HG03039 (cell line): ENCODE measurements around the gene WDPCP.
"Not testable (repeated sequence)": the region's sequence is repeated elsewhere in the genome, so short reads cannot be mapped to it uniquely, and the experiment has no call there.

Experiments used
- ATAC-seq: cut with Tn5 transposase; IDR thresholded peaks from one replicate; pipeline ENCODE4 v1.9.1; 2021; ENCODE audit warnings: mild to moderate bottlenecking, moderate library complexity; ENCODE audit not compliant: unreplicated experiment

Gene WDPCP

DNA sequence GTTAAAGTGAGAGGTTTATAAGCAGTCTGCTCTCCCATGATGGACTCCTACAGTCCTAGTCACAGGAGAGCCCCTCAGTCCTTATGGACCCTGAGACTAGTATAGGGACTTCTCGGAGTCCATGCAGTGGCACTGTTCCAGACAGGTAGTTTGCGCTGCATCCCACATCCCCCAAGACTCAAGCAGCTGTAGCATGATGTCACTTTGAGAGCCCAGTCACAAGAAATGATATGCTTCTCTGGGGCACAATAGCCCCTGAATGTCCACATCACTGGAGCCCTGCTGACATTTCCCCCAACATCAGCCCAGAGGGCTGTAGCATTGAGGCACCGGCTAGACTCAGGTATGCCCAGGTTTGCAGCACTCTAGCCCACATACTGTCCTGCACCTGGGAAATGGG, 317.6 kb downstream of the WDPCP start:
- no peak for ATAC-seq

DNA sequence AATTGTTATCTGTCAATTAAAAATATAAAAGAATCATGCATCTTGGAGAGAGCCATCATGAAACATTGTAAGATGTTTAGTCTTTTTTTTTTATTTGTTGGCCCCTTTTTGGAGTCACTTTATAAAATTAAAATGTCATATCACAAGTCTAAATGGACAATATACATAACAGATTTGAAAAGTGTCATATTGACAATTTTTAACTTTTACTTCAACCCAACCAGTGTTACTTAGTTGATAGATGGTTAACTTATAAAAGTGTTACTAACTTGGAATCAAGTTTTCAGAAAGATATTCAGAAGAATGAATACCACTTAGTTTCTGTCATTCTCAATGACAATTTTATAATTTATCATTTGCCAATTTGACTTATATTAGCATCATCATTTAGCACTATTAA, 319.3 kb downstream of the WDPCP start:
- ATAC-seq = no peak

- no peak for ATAC-seq
Observed at GRCh38 chr2:63261137-63261621, 327.1 kb downstream of the WDPCP start.

DNA sequence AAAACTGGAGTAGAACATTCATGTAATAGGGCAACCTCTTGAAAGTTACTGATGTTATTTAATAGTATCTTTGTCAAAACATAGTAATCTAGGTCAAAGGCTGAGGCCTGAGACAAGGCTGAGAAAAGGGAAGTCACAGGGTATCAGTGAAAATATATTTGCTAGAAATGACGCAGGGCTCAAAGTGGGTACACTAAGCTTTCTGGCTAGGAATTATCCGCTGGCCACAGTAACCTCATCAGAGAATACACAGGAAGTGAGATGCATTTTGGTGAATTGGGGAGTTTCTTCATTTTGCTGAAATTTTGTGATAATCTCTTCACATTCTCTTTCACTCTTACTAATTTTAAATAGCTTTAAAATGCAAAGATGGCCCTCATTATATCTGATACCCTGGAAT, 330.8 kb downstream of the WDPCP start:
- no peak for ATAC-seq

GRCh38 chr2:63249161-63249560, 339.1 kb downstream of the WDPCP start:
- no peak for ATAC-seq

- no peak for ATAC-seq
Observed at GRCh38 chr2:63242747-63243146, 345.5 kb downstream of the WDPCP start.

GRCh38 chr2:63225964-63226686, 362.2 kb downstream of the WDPCP start:
- no peak for ATAC-seq

- ATAC-seq = no peak
Observed at GRCh38 chr2:63218800-63219526, 369.3 kb downstream of the WDPCP start.

- ATAC-seq = no peak
Observed at GRCh38 chr2:63195310-63195709, 393.0 kb downstream of the WDPCP start.

DNA sequence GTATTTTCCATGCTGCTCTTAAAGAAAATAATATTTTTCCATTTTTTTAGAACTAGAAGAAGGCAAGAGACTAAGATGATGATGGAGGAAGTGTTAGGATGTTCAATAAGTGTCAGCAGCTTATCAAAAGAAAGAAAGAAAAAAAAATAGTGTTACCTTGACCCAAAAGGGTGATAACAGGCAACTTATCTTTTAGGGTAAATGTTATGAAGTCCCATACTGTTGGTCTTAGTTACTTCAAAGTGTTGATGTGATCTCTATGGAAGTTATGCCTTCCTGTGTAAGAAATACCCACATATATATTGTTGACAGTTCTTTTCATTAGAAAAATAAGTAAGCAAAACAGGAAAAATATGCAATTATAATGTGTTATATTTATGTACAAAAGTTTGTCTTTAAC, 394.1 kb downstream of the WDPCP start:
- ATAC-seq = no peak

GRCh38 chr2:63192889-63193774, 395.1 kb downstream of the WDPCP start:
- no peak for ATAC-seq

- no peak for ATAC-seq
Observed at GRCh38 chr2:63192169-63192888, 395.9 kb downstream of the WDPCP start.

DNA sequence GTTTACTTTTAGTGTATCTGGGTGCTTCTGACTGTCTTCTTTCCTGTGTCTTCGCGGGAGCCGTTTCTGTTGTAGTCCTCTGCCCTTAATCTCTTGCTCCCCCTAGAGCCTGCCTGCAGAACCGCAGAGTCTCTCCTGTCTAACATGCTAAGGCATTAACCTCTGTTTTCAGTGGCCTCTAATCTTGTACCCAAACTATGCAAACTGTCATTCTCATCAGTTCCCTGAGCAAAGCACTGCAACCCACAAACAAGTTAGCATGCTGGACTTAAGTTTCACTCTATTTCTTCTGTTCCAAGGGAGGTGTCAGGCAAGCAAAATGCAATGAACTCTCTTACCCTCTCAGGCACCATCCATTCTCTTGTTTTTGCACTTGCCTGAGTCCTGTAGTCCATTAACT, 399.3 kb downstream of the WDPCP start:
- no peak for ATAC-seq

DNA sequence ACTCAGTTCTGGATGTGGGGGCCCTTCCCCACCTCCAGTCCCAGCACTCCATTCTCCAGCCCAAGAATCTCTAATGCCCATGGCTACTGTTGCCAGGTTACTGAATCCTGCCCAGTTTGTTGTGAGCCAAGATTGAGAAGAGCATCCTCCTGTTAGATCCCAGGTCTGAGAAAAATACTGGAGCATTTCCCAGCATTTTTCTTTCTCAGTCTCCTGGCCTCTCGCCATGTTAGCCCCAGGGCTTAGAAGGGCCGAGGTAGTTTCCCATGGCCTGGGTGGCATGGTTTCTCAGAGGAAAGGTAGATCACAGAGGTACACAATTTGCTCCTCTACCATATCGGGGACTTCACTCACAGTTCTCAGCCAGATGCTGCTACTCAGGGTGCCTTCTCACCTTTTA, 401.9 kb downstream of the WDPCP start:
- ATAC-seq = no peak

DNA sequence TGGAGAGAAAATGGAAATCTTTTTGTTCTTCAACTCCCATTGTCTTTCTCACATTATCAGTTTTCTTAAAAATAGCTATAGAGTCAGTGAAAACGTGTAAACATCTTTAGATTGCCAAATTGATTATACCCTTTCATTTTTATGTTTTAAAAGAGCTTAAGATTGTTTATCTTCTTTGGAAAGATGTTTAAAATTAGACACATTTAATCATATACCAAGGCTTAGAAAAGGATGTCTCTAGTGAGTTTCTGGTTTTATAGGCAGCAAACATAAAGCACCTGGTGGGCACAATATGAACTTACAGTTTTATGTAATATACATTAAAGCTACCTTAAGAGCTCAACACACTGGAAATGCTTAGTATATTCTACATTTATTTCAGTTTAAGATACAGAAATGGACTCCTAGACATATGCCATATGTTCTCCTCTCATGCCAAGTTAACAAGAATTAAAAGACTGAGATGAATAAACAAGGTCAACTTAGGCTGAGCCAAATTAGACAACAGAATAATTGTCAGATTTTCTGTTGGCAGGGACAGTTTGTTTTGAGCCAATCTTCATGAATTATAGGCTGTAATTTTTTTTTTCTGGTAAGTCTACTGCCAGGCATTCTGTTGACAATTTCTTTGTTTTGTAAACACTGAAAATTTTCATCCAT, 425.0 kb downstream of the WDPCP start:
- no peak for ATAC-seq

GRCh38 chr2:63159262-63159661, 429.0 kb downstream of the WDPCP start:
- ATAC-seq = no peak

- ATAC-seq = not testable (repeated sequence)
Observed at GRCh38 chr2:63136683-63137082, 451.6 kb downstream of the WDPCP start.

DNA sequence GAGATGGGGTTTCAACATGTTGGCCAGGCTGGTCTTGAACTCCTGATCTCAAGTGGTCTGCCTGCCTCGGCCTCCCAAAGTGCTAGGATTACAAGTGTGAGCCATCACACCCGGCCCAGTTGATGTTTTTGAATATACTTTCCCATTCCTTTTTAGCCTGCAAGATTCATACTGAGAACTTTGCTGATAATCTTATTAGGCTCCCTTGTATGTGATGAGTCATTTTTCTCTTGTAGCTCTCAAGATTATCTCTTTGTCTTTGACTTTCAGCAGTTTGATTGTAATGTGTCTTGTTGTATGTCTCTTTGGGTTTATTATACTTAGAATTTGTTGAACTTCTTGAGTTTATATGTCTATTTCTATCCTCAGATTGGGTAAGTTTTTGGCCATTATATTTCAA, 456.3 kb downstream of the WDPCP start:
- no peak for ATAC-seq

GRCh38 chr2:63131196-63131595, 457.1 kb downstream of the WDPCP start:
- no peak for ATAC-seq

GRCh38 chr2:63127594-63127993, 460.7 kb downstream of the WDPCP start:
- ATAC-seq = no peak
